GM18498 (cell line): ENCODE results near the gene MEPCE.
"Not testable (repeated sequence)": the region's sequence is repeated elsewhere in the genome, so short reads cannot be mapped to it uniquely, and the experiment has no call there.

ENCODE experiments used
- ATAC-seq: cut with Tn5 transposase; IDR thresholded peaks from one replicate; pipeline ENCODE4 v1.9.1; 2021; ENCODE audit warnings: mild to moderate bottlenecking, moderate library complexity; ENCODE audit not compliant: unreplicated experiment

The MEPCE gene, protein sequence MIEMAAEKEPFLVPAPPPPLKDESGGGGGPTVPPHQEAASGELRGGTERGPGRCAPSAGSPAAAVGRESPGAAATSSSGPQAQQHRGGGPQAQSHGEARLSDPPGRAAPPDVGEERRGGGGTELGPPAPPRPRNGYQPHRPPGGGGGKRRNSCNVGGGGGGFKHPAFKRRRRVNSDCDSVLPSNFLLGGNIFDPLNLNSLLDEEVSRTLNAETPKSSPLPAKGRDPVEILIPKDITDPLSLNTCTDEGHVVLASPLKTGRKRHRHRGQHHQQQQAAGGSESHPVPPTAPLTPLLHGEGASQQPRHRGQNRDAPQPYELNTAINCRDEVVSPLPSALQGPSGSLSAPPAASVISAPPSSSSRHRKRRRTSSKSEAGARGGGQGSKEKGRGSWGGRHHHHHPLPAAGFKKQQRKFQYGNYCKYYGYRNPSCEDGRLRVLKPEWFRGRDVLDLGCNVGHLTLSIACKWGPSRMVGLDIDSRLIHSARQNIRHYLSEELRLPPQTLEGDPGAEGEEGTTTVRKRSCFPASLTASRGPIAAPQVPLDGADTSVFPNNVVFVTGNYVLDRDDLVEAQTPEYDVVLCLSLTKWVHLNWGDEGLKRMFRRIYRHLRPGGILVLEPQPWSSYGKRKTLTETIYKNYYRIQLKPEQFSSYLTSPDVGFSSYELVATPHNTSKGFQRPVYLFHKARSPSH

DNA sequence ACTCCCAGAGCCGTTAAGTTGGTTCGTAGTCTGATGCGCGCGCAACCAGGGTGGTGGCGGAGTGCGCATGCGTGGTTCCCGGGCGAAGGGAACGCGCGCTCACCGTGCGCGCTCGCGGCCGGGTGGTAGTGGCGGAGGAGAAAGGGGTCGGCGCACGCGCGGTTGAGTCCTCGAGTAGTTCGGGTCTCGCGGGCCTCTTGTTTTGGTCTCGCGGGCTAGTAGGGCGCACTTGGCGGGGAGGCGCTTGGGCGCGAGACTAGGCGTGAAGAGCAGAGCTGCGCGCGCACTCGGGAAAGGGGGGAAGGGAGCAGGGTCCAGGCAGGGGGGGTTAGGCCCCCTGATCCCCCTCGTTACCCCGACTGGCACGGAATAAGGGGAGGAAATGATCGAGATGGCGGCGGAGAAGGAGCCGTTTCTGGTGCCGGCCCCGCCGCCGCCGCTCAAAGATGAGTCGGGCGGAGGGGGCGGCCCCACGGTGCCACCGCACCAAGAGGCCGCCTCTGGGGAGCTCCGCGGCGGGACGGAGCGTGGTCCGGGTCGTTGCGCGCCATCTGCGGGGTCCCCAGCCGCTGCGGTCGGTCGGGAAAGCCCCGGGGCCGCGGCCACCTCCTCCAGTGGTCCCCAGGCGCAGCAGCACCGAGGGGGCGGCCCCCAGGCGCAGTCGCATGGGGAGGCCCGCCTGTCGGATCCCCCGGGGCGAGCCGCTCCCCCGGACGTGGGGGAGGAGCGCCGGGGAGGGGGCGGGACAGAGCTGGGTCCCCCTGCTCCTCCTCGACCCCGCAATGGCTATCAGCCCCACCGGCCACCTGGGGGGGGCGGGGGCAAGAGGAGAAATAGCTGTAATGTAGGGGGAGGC is at the start of gene MEPCE:
Gene MEPCE, plus strand, starts transcription at position 195 of the 856 bp plus-strand sequence. Its CDS starts 188 bp downstream, at position 383.
- ATAC-seq, result peak; percentile 43

DNA sequence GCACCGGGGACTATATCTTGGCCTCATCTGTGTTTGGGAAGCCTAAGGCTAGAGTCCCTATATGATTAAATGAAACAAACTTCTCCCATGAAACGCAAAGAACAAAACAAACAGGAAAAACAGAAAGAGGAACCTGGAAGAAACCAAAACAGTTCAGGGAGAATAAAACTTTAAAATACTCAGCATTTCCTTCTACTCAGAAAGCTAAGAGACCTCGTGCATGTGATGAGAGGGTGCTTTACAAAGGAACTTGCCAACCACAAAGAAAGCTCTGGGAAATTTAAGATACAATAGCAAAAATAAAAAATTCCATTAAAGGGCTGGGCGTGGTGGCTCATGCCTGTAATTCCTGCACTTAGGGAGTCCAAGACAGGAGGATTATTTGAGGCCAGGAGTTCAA is 49.4 kb upstream of the MEPCE start:
- ATAC-seq, result no peak

- ATAC-seq, result not testable (repeated sequence)
These were observed 47.9 kb upstream of the MEPCE start for GRCh38 chr7:100381531-100382233.

DNA sequence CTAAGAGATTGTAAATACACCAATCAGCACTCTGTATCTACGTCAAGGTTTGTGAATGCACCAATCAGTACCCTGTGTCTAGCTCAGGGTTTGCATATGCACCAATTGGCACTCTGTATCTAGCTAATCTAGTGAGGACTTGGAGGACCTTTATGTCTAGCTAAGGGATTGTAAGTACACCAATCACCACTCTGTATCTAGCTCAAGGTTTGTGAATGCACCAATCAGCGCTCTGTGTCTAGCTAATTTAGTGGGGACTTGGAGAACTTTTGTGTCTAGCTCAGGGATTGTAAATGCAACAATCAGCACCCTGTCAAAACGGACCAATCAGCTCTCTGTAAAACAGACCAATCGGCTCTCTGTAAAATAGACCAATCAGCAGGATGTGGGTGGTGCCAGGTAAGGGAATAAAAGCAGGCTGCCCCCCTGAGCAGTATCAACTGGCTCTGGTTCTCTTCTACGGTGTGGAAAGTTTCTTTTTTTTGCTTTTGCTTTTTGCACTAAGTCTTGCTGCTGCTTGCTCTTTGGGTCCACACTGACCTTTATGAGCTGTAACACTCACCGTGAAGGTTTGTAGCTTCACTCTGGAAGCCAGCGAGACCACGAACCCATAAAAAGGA is 47.3 kb upstream of the MEPCE start:
- not testable (repeated sequence) for ATAC-seq

DNA sequence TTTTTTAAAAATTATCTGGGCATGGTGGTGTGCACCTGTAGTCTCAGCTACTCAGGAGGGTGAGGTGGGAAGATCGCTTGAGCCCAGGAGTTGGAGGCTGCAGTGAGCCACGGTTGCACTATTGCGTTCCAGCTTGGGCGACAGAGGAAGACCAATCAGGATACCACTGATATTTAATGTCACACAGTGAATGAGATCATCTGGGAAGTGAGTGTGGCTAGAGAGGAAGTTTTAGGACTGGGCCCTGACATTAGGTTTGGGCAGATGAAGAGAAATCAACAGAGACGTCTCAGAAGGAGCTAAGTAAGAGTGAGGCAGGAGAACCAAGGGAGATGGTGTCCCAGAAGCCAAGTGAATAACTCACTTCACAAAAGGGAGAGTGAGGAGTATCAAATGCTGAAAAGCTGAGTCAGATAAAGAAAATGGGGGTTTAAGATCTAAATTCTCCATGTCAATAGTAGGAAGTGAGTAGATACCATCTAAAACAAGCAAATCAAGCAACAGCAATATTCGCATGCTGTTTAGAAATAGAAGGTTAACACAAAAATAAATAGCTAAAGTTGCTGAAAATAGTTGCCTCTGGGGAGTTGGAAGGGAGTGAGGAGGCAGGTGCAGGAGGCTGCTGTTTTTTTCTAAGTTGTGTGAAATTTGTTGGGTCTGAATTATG is 44.9 kb upstream of the MEPCE start:
- no peak for ATAC-seq

GRCh38 chr7:100386940-100387339 is 42.7 kb upstream of the MEPCE start:
- no peak for ATAC-seq

DNA sequence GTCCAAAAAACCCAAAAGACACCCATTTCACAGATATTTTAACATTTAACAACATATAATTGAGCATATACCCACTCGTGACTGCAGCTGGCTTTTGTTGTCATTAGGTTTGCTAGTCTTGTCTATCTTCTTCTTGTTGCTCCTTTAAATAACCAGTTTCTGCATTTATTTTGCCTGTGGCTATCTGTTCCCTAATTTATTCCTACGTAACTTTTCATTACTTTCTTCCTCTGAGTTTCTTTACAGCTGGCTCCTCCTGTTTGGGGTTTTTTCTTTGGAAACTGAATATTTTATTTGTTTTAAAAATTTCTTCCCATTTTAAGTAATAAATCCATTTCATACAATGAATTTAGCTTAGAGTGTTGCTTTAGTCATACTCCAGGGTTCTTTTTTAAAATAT is 41.9 kb upstream of the MEPCE start:
- no peak for ATAC-seq

DNA sequence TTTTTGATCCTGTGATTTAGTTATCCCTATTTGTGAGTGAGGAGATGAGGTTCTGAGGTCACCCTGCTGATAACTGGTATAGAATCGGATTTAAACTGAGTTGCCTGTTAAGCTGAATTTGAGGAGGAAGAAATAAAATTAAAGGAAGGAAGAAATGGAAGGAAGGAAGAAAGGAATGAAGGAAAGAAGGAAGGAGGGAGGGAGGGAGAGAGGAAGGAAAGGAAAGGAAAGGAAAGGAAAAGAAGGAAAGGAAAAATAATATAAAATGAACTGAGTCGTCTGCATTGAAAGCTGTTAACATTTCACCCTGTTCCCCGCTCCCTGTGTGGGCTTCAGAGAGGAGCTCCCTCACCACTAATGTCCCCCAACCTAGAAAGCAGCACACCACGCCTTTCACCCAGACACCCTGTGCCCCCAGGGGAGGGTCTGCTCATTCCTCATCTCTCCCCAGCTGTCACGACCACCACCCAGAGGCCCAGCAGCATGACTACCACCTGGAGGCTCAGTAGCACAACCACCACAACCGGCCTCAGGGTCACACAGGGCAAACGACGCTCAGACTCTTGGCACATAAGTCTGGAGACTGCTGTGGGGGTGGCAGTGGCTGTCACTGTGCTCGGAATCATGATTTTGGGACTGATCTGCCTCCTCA is 40.1 kb upstream of the MEPCE start:
- ATAC-seq, result no peak

GRCh38 chr7:100390286-100391009 is 39.2 kb upstream of the MEPCE start:
- no peak for ATAC-seq

GRCh38 chr7:100393233-100393905 is 36.3 kb upstream of the MEPCE start:
- ATAC-seq, result no peak

- ATAC-seq, result no peak
These were observed 35.6 kb upstream of the MEPCE start for GRCh38 chr7:100394077-100394476.

DNA sequence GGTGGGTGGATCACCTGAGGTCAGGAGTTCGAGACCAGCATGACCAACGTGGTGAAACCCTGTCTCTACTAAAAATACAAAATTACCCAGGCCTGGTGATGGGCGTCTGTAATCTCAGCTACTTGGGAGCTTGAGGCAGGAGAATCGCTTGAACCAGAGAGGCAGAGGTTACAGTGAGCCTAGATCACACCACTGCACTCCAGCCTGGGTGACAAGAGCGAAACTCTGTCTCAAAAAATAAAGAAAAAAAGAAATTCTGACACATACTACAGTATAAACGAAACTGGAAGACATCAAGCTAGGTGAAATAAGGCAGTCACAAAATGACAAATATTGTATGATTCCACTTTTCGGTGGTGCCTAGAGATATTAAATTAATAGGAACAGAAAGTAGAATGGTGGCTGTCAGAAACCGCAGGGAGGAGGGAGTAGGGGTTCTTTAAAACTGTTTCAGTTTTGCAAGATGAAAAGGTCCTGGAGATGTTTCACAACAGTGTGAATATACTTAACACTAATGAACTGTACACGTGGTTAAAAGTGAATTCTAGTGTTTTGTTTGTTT is 33.1 kb upstream of the MEPCE start:
- ATAC-seq, result peak; percentile 86

DNA sequence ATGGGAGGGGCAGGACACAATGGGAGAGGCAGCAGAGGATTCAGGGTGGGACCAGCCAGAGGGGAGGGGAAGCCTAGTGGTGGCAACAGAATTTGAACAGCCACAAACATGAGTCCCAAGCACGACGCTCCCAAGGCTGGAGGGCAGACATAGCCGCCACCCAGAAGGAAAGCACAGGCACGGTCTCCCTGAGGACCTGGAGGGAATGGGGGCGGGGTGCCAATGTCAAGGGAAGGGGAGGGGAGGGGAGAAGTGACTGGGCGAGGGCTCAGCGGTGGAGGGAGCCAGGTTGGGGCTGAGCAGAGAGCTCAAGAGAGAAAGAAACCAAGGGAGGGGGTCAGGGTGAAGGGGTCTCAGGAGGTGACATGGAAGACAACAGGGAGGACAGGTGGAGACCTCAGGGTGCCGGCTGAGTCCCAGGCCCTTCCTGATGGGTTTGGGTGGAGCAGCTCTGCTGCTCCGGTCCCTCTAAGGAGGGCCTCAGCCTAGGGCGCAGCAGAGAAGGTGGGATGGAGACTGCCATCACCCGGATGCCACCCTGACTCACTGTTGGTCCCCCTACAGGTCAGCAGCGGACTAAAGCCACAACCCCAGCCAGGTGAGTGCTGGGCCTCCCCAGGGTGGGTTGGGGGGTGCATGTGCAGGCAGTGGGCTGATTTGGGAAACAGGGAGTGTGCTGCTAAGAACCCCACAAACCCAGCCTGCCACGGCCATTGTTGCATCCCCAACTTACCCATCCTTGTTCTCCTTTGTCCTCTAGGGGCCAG is 32.1 kb upstream of the MEPCE start:
- no peak for ATAC-seq

DNA sequence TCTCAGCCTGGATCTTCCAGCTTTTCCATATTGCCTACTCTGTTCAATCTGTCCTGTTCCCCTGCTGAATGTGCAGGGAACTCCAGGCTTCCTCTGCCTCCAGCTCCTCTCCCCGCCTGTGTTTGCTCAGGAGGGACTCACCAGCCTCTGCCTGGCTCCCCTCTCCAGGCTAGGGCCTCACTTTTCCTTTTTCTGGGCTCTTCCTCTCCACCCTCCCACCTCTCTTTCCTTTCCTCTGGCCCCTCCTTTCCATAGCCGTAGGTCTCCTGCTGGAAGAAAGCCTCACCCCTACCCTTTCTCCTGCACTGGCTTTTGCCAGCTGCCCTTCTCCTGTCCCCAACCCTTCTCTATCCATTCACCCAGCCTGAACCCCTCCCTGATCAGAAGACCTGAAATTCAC is 31.4 kb upstream of the MEPCE start:
- ATAC-seq, result no peak

GRCh38 chr7:100400041-100400440 is 29.6 kb upstream of the MEPCE start:
- no peak for ATAC-seq

- no peak for ATAC-seq
These were observed 29.0 kb upstream of the MEPCE start for GRCh38 chr7:100400656-100401055.

- ATAC-seq, result no peak
These were observed 27.8 kb upstream of the MEPCE start for GRCh38 chr7:100401811-100402210.
